ENCODE measurements around the gene PRR29.

The PRR29 gene

GRCh38 chr17:64020056-64020766 lies 22.1 kb downstream of the PRR29 start, which contains the start of gene ICAM2:
Gene ICAM2 (minus strand): TSS chr17:64020633. CDS start chr17:64006691, 13,942 bp downstream.
- H3K9ac ChIP-seq (ENCODE audit: low read length), result no peak within 1 kb of the TSS
- H3K36me3 ChIP-seq (ENCODE audit: control insufficient read depth, insufficient read depth, low read length), result no peaks in the 10 kb centered on the region
- H3K27me3 ChIP-seq (ENCODE audit: control insufficient read depth, insufficient read depth, low read length), result no peaks in the 10 kb centered on the region
- H3K4me3 ChIP-seq (ENCODE audit: low read depth, low read length), result peak within 1 kb of the TSS; percentile 15; the same call in 1 of the 2 replicates
- peaks cover 6% of the 10 kb centered on the region for H3K4me1 ChIP-seq (ENCODE audit: control insufficient read depth, insufficient read depth, low read length)
- H3K27ac ChIP-seq (ENCODE audit: low read depth, low read length), result no peak within 1 kb of the TSS
- H3K9me3 ChIP-seq (ENCODE audit: control insufficient read depth, insufficient read depth, low read depth, low read length), result no peaks in the 10 kb centered on the region

GRCh38 chr17:64022611-64023063 lies 24.5 kb downstream of the PRR29 start:
- Histone ChIP-seq H3K27ac (ENCODE audit: low read depth, low read length) (no peak overlapping the region), H3K4me3 (ENCODE audit: low read depth, low read length) (no peak overlapping the region), H3K9ac (ENCODE audit: low read length) (no peak overlapping the region), H3K27me3 (ENCODE audit: control insufficient read depth, insufficient read depth, low read length) (no peaks in the 10 kb centered on the region), H3K9me3 (ENCODE audit: control insufficient read depth, insufficient read depth, low read depth, low read length) (no peaks in the 10 kb centered on the region), H3K4me1 (ENCODE audit: control insufficient read depth, insufficient read depth, low read length) (peaks cover 6% of the 10 kb centered on the region), H3K36me3 (ENCODE audit: control insufficient read depth, insufficient read depth, low read length) (no peaks in the 10 kb centered on the region)

- Histone ChIP-seq H3K9ac (ENCODE audit: low read length) (no peak overlapping the region), H3K36me3 (ENCODE audit: control insufficient read depth, insufficient read depth, low read length) (no peaks in the 10 kb centered on the region), H3K27ac (ENCODE audit: low read depth, low read length) (no peak overlapping the region), H3K4me3 (ENCODE audit: low read depth, low read length) (no peak overlapping the region), H3K9me3 (ENCODE audit: control insufficient read depth, insufficient read depth, low read depth, low read length) (no peaks in the 10 kb centered on the region), H3K4me1 (ENCODE audit: control insufficient read depth, insufficient read depth, low read length) (peaks cover 6% of the 10 kb centered on the region), H3K27me3 (ENCODE audit: control insufficient read depth, insufficient read depth, low read length) (no peaks in the 10 kb centered on the region)
Observed at GRCh38 chr17:64024215-64024654, 26.1 kb downstream of the PRR29 start.

- no peak overlapping the region for H3K9ac ChIP-seq (ENCODE audit: low read length)
- no peaks in the 10 kb centered on the region for H3K27me3 ChIP-seq (ENCODE audit: control insufficient read depth, insufficient read depth, low read length)
- peaks cover 4% of the 10 kb centered on the region for H3K4me1 ChIP-seq (ENCODE audit: control insufficient read depth, insufficient read depth, low read length)
- no peaks in the 10 kb centered on the region for H3K9me3 ChIP-seq (ENCODE audit: control insufficient read depth, insufficient read depth, low read depth, low read length)
- no peak overlapping the region for H3K4me3 ChIP-seq (ENCODE audit: low read depth, low read length)
- no peaks in the 10 kb centered on the region for H3K36me3 ChIP-seq (ENCODE audit: control insufficient read depth, insufficient read depth, low read length)
- no peak overlapping the region for H3K27ac ChIP-seq (ENCODE audit: low read depth, low read length)
Observed at GRCh38 chr17:64024781-64025731, 26.9 kb downstream of the PRR29 start.

GRCh38 chr17:64025732-64026294 lies 27.7 kb downstream of the PRR29 start:
- Histone ChIP-seq H3K27ac (ENCODE audit: low read depth, low read length) (no peak overlapping the region), H3K36me3 (ENCODE audit: control insufficient read depth, insufficient read depth, low read length) (no peaks in the 10 kb centered on the region), H3K9ac (ENCODE audit: low read length) (no peak overlapping the region), H3K9me3 (ENCODE audit: control insufficient read depth, insufficient read depth, low read depth, low read length) (no peaks in the 10 kb centered on the region), H3K4me1 (ENCODE audit: control insufficient read depth, insufficient read depth, low read length) (no peaks in the 10 kb centered on the region), H3K27me3 (ENCODE audit: control insufficient read depth, insufficient read depth, low read length) (no peaks in the 10 kb centered on the region), H3K4me3 (ENCODE audit: low read depth, low read length) (peak overlapping the region; percentile 30; the same call in 1 of the 2 replicates)

GRCh38 chr17:64028874-64029464 lies 30.8 kb downstream of the PRR29 start:
- Histone ChIP-seq H3K4me3 (ENCODE audit: low read depth, low read length) (no peak overlapping the region), H3K27me3 (ENCODE audit: control insufficient read depth, insufficient read depth, low read length) (no peaks in the 10 kb centered on the region), H3K9me3 (ENCODE audit: control insufficient read depth, insufficient read depth, low read depth, low read length) (no peaks in the 10 kb centered on the region), H3K4me1 (ENCODE audit: control insufficient read depth, insufficient read depth, low read length) (no peaks in the 10 kb centered on the region), H3K9ac (ENCODE audit: low read length) (no peak overlapping the region), H3K27ac (ENCODE audit: low read depth, low read length) (no peak overlapping the region), H3K36me3 (ENCODE audit: control insufficient read depth, insufficient read depth, low read length) (no peaks in the 10 kb centered on the region)

- Histone ChIP-seq H3K4me1 (ENCODE audit: control insufficient read depth, insufficient read depth, low read length) (no peaks in the 10 kb centered on the region), H3K27ac (ENCODE audit: low read depth, low read length) (no peak overlapping the region), H3K4me3 (ENCODE audit: low read depth, low read length) (no peak overlapping the region), H3K27me3 (ENCODE audit: control insufficient read depth, insufficient read depth, low read length) (no peaks in the 10 kb centered on the region), H3K9me3 (ENCODE audit: control insufficient read depth, insufficient read depth, low read depth, low read length) (no peaks in the 10 kb centered on the region), H3K9ac (ENCODE audit: low read length) (no peak overlapping the region), H3K36me3 (ENCODE audit: control insufficient read depth, insufficient read depth, low read length) (no peaks in the 10 kb centered on the region)
Observed at GRCh38 chr17:64032081-64032480, 33.9 kb downstream of the PRR29 start.

- Histone ChIP-seq H3K9me3 (ENCODE audit: control insufficient read depth, insufficient read depth, low read depth, low read length) (no peaks in the 10 kb centered on the region), H3K27ac (ENCODE audit: low read depth, low read length) (no peak overlapping the region), H3K4me1 (ENCODE audit: control insufficient read depth, insufficient read depth, low read length) (no peaks in the 10 kb centered on the region), H3K36me3 (ENCODE audit: control insufficient read depth, insufficient read depth, low read length) (no peaks in the 10 kb centered on the region), H3K27me3 (ENCODE audit: control insufficient read depth, insufficient read depth, low read length) (no peaks in the 10 kb centered on the region), H3K4me3 (ENCODE audit: low read depth, low read length) (no peak overlapping the region), H3K9ac (ENCODE audit: low read length) (no peak overlapping the region)
Observed at GRCh38 chr17:64036198-64036922, 38.2 kb downstream of the PRR29 start.

- H3K4me3 ChIP-seq (ENCODE audit: low read depth, low read length), result no peak overlapping the region
- H3K27ac ChIP-seq (ENCODE audit: low read depth, low read length), result no peak overlapping the region
- H3K9me3 ChIP-seq (ENCODE audit: control insufficient read depth, insufficient read depth, low read depth, low read length), result no peaks in the 10 kb centered on the region
- H3K27me3 ChIP-seq (ENCODE audit: control insufficient read depth, insufficient read depth, low read length), result no peaks in the 10 kb centered on the region
- H3K36me3 ChIP-seq (ENCODE audit: control insufficient read depth, insufficient read depth, low read length), result no peaks in the 10 kb centered on the region
- H3K4me1 ChIP-seq (ENCODE audit: control insufficient read depth, insufficient read depth, low read length), result no peaks in the 10 kb centered on the region
- H3K9ac ChIP-seq (ENCODE audit: low read length), result no peak overlapping the region
Observed at GRCh38 chr17:64037180-64037579, 39.0 kb downstream of the PRR29 start.

- no peaks in the 10 kb centered on the region for H3K36me3 ChIP-seq (ENCODE audit: control insufficient read depth, insufficient read depth, low read length)
- no peak overlapping the region for H3K9ac ChIP-seq (ENCODE audit: low read length)
Observed at GRCh38 chr17:64037802-64038201, 39.7 kb downstream of the PRR29 start.

More at GRCh38 chr17:64037802-64038201, 39.7 kb downstream of the PRR29 start:
- Histone ChIP-seq H3K4me1 (ENCODE audit: control insufficient read depth, insufficient read depth, low read length) (no peaks in the 10 kb centered on the region), H3K4me3 (ENCODE audit: low read depth, low read length) (no peak overlapping the region), H3K27me3 (ENCODE audit: control insufficient read depth, insufficient read depth, low read length) (no peaks in the 10 kb centered on the region), H3K9me3 (ENCODE audit: control insufficient read depth, insufficient read depth, low read depth, low read length) (no peaks in the 10 kb centered on the region), H3K27ac (ENCODE audit: low read depth, low read length) (no peak overlapping the region)

Data from HUES6 (cell line).